ENCODE results near the gene NDUFB7.
"Not testable (repeated sequence)": the region's sequence is repeated elsewhere in the genome, so short reads cannot be mapped to it uniquely, and the experiment has no call there.

DNA sequence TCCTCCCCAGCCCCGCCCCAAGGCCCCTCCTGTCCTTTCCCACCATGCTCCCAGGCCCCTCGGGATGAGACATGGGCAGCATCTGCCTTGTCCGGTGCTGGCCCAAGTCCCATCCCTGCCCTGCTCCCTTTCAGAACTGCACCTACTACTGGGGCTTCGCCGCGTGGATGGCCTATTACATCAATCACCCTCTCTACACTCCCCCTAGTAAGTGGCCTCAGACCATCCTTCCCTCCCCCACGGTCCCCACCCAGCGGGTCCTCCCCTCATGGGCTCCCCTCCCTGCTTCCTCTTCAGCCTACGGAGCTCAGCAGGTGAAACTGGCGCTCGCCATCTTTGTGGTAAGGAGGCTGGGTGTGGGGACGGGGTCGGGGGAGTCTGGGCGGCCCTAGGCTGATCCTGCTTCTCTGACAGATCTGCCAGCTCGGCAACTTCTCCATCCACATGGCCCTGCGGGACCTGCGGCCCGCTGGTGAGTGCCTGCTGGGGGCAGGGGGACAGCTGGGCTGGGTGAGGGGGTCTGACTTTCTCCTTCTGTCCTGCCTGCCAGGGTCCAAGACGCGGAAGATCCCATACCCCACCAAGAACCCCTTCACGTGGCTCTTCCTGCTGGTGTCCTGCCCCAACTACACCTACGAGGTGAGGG, 7.1 kb downstream of the NDUFB7 start:
- TF ChIP-seq EZH2 (IDR thresholded peaks at IDR 0.05; ENCODE audit: low read length, unreplicated experiment) = not testable (repeated sequence)
- TF ChIP-seq, protein P1, sequence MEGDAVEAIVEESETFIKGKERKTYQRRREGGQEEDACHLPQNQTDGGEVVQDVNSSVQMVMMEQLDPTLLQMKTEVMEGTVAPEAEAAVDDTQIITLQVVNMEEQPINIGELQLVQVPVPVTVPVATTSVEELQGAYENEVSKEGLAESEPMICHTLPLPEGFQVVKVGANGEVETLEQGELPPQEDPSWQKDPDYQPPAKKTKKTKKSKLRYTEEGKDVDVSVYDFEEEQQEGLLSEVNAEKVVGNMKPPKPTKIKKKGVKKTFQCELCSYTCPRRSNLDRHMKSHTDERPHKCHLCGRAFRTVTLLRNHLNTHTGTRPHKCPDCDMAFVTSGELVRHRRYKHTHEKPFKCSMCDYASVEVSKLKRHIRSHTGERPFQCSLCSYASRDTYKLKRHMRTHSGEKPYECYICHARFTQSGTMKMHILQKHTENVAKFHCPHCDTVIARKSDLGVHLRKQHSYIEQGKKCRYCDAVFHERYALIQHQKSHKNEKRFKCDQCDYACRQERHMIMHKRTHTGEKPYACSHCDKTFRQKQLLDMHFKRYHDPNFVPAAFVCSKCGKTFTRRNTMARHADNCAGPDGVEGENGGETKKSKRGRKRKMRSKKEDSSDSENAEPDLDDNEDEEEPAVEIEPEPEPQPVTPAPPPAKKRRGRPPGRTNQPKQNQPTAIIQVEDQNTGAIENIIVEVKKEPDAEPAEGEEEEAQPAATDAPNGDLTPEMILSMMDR (conservative IDR thresholded peaks at IDR 0.05; ENCODE audit: low read depth, low read length) = not testable (repeated sequence)

Measured in PC-3 (cell line).